HG03025 (cell line): Measurements from ENCODE around the gene CARD11.
"Not testable (repeated sequence)": the region's sequence is repeated elsewhere in the genome, so short reads cannot be mapped to it uniquely, and the experiment has no call there.

Source experiments
- ATAC-seq: cut with Tn5 transposase; IDR thresholded peaks from one replicate; pipeline ENCODE4 v1.9.1; 2021; ENCODE audit warnings: mild to moderate bottlenecking, moderate library complexity; ENCODE audit not compliant: unreplicated experiment, low FRiP score

Gene CARD11

GRCh38 chr7:3065724-3066143 is 22.1 kb upstream of the CARD11 start:
- ATAC-seq: peak; percentile 35

GRCh38 chr7:3064067-3064466 is 20.4 kb upstream of the CARD11 start:
- ATAC-seq: no peak

- peak; percentile 87 for ATAC-seq
These were observed 19.5 kb upstream of the CARD11 start for GRCh38 chr7:3063016-3063753.

GRCh38 chr7:3057066-3057420 is 13.4 kb upstream of the CARD11 start:
- no peak for ATAC-seq

GRCh38 chr7:3056234-3057065 is 12.8 kb upstream of the CARD11 start:
- ATAC-seq: no peak

- ATAC-seq: no peak
These were observed 12.0 kb upstream of the CARD11 start for GRCh38 chr7:3055626-3056025.

GRCh38 chr7:3042861-3043489 is 692 bp downstream of the CARD11 start:
- peak; percentile 61 for ATAC-seq

GRCh38 chr7:3041986-3042675 is 1.5 kb downstream of the CARD11 start:
- ATAC-seq: no peak

GRCh38 chr7:3039787-3040186 is 3.9 kb downstream of the CARD11 start:
- no peak for ATAC-seq

- not testable (repeated sequence) for ATAC-seq
These were observed 5.7 kb downstream of the CARD11 start for GRCh38 chr7:3038011-3038410.

- ATAC-seq: no peak
These were observed 6.4 kb downstream of the CARD11 start for GRCh38 chr7:3037259-3037658.

GRCh38 chr7:3034591-3035150 is 9.0 kb downstream of the CARD11 start:
- no peak for ATAC-seq

GRCh38 chr7:3033581-3033980 is 10.1 kb downstream of the CARD11 start:
- no peak for ATAC-seq

GRCh38 chr7:3033136-3033535 is 10.5 kb downstream of the CARD11 start:
- ATAC-seq: no peak

GRCh38 chr7:3032256-3032655 is 11.4 kb downstream of the CARD11 start:
- no peak for ATAC-seq

- ATAC-seq: no peak
These were observed 14.5 kb downstream of the CARD11 start for GRCh38 chr7:3029138-3029537.

- ATAC-seq: no peak
These were observed 14.9 kb downstream of the CARD11 start for GRCh38 chr7:3028758-3029093.

GRCh38 chr7:3028071-3028757 is 15.5 kb downstream of the CARD11 start:
- no peak for ATAC-seq

GRCh38 chr7:3027005-3027845 is 16.4 kb downstream of the CARD11 start:
- ATAC-seq: no peak
